ENCODE data around the gene HRH1.

The HRH1 gene

DNA sequence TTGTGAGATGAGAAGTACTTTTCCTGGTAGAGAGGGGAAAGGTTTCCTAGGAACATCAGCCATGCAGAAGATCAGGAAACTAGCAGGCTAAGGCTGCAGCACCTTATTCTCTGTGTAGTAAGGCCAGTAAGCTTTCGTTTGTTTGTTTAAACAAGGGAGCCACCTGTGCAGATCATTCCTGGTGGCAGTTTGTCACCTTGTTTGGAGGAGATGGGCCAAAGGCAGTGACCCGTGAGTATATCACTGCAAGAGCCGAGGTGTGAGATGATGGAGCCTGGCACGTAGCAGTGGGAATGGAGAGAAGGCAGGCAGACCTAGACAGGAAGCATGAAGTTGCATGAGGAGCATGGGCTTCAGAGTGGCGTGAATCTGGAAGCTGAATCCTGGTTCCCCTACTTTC lies 137.5 kb downstream of the HRH1 start:
- no peak overlapping the region for H3K27ac ChIP-seq
- peaks cover 9% of the 10 kb centered on the region for H3K79me2 ChIP-seq
- TF ChIP-seq, protein P1, sequence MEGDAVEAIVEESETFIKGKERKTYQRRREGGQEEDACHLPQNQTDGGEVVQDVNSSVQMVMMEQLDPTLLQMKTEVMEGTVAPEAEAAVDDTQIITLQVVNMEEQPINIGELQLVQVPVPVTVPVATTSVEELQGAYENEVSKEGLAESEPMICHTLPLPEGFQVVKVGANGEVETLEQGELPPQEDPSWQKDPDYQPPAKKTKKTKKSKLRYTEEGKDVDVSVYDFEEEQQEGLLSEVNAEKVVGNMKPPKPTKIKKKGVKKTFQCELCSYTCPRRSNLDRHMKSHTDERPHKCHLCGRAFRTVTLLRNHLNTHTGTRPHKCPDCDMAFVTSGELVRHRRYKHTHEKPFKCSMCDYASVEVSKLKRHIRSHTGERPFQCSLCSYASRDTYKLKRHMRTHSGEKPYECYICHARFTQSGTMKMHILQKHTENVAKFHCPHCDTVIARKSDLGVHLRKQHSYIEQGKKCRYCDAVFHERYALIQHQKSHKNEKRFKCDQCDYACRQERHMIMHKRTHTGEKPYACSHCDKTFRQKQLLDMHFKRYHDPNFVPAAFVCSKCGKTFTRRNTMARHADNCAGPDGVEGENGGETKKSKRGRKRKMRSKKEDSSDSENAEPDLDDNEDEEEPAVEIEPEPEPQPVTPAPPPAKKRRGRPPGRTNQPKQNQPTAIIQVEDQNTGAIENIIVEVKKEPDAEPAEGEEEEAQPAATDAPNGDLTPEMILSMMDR (IDR thresholded peaks at IDR 0.05) = no peak
- no peaks in the 10 kb centered on the region for H3K27me3 ChIP-seq (ENCODE audit: control insufficient read depth, insufficient read depth, low read length)
- H3K4me3 ChIP-seq (ENCODE audit: low read depth, low read length) = no peak overlapping the region
- no peak overlapping the region for H3K9ac ChIP-seq
- H3K36me3 ChIP-seq (ENCODE audit: control insufficient read depth, insufficient read depth, low read length) = no peaks in the 10 kb centered on the region
- H2AFZ ChIP-seq = no peak overlapping the region
- no peaks in the 10 kb centered on the region for H3K9me3 ChIP-seq (ENCODE audit: control insufficient read depth, low read length)
- no peak overlapping the region for H3K4me2 ChIP-seq (ENCODE audit: low read length)
- peaks cover 15% of the 10 kb centered on the region for H3K4me1 ChIP-seq

DNA sequence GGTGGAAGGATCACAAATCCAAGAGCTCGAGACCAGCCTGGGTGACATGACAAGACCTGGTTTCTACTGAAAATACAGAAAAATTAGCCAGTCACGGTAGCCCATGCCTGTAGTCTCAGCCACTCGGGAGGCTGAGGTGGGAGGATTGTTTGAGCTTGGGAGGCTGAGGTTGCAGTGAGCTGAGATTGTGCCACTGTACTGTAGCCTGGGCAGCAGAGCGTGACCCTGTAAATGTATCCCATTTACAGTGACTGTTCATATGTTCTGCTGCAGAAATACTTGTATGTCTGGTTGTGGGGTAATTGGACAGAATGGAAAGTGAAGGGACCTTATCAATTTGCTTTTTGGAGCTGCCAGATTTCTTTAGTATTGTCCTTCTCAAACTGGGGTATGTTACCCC lies 142.8 kb downstream of the HRH1 start:
- no peaks in the 10 kb centered on the region for H3K4me1 ChIP-seq
- no peaks in the 10 kb centered on the region for H3K27me3 ChIP-seq (ENCODE audit: control insufficient read depth, insufficient read depth, low read length)
- no peak overlapping the region for H3K27ac ChIP-seq
- TF ChIP-seq, protein P1 (IDR thresholded peaks at IDR 0.05) = no peak
- H2AFZ ChIP-seq = no peak overlapping the region
- H3K4me3 ChIP-seq (ENCODE audit: low read depth, low read length) = no peak overlapping the region
- H3K9me3 ChIP-seq (ENCODE audit: control insufficient read depth, low read length) = no peaks in the 10 kb centered on the region
- H3K36me3 ChIP-seq (ENCODE audit: control insufficient read depth, insufficient read depth, low read length) = no peaks in the 10 kb centered on the region
- H3K79me2 ChIP-seq = peaks cover 13% of the 10 kb centered on the region
- H3K4me2 ChIP-seq (ENCODE audit: low read length) = no peak overlapping the region
- no peak overlapping the region for H3K9ac ChIP-seq

GRCh38 chr3:11300970-11301369 lies 146.7 kb downstream of the HRH1 start:
- no peaks in the 10 kb centered on the region for H3K4me1 ChIP-seq
- H3K27me3 ChIP-seq (ENCODE audit: control insufficient read depth, insufficient read depth, low read length) = no peaks in the 10 kb centered on the region
- no peak overlapping the region for H2AFZ ChIP-seq
- TF ChIP-seq, protein P1 (IDR thresholded peaks at IDR 0.05) = no peak
- H3K36me3 ChIP-seq (ENCODE audit: control insufficient read depth, insufficient read depth, low read length) = no peaks in the 10 kb centered on the region
- no peak overlapping the region for H3K4me3 ChIP-seq (ENCODE audit: low read depth, low read length)
- H3K9me3 ChIP-seq (ENCODE audit: control insufficient read depth, low read length) = no peaks in the 10 kb centered on the region
- H3K27ac ChIP-seq = no peak overlapping the region
- H3K79me2 ChIP-seq = peaks cover 5% of the 10 kb centered on the region
- H3K4me2 ChIP-seq (ENCODE audit: low read length) = no peak overlapping the region
- no peak overlapping the region for H3K9ac ChIP-seq

GRCh38 chr3:11302444-11302843 lies 148.2 kb downstream of the HRH1 start:
- Histone ChIP-seq H3K79me2 (no peaks in the 10 kb centered on the region), H3K9ac (no peak overlapping the region), H2AFZ (no peak overlapping the region), H3K36me3 (ENCODE audit: control insufficient read depth, insufficient read depth, low read length) (no peaks in the 10 kb centered on the region), H3K9me3 (ENCODE audit: control insufficient read depth, low read length) (no peaks in the 10 kb centered on the region), H3K27ac (no peak overlapping the region), H3K4me2 (ENCODE audit: low read length) (no peak overlapping the region), H3K27me3 (ENCODE audit: control insufficient read depth, insufficient read depth, low read length) (no peaks in the 10 kb centered on the region), H3K4me3 (ENCODE audit: low read depth, low read length) (no peak overlapping the region), H3K4me1 (no peaks in the 10 kb centered on the region)
- TF ChIP-seq, protein P1 (IDR thresholded peaks at IDR 0.05) = no peak

- no peaks in the 10 kb centered on the region for H3K27me3 ChIP-seq (ENCODE audit: control insufficient read depth, insufficient read depth, low read length)
- no peaks in the 10 kb centered on the region for H3K4me1 ChIP-seq
- H3K9ac ChIP-seq = no peak overlapping the region
- H3K4me2 ChIP-seq (ENCODE audit: low read length) = no peak overlapping the region
- no peak overlapping the region for H3K27ac ChIP-seq
- no peak overlapping the region for H3K4me3 ChIP-seq (ENCODE audit: low read depth, low read length)
- no peaks in the 10 kb centered on the region for H3K79me2 ChIP-seq
- TF ChIP-seq, protein P1 (IDR thresholded peaks at IDR 0.05) = no peak
- H3K9me3 ChIP-seq (ENCODE audit: control insufficient read depth, low read length) = no peaks in the 10 kb centered on the region
- no peaks in the 10 kb centered on the region for H3K36me3 ChIP-seq (ENCODE audit: control insufficient read depth, insufficient read depth, low read length)
- no peak overlapping the region for H2AFZ ChIP-seq
These were observed 149.9 kb downstream of the HRH1 start for GRCh38 chr3:11304175-11304574.

Data from parathyroid adenoma (tissue), 2 donors.